GM21528 (cell line): ENCODE measurements around the gene CD2.
A peak's percentile ranks its signal among the peaks of the same experiment; 100 is the strongest.
"Not testable (repeated sequence)": the region's sequence is repeated elsewhere in the genome, so short reads cannot be mapped to it uniquely, and the experiment has no call there.

Experiments used
- ATAC-seq: cut with Tn5 transposase; IDR thresholded peaks from one replicate; pipeline ENCODE4 v1.9.1; 2021; ENCODE audit warnings: mild to moderate bottlenecking, moderate library complexity; ENCODE audit not compliant: unreplicated experiment, low FRiP score

The CD2 gene

DNA sequence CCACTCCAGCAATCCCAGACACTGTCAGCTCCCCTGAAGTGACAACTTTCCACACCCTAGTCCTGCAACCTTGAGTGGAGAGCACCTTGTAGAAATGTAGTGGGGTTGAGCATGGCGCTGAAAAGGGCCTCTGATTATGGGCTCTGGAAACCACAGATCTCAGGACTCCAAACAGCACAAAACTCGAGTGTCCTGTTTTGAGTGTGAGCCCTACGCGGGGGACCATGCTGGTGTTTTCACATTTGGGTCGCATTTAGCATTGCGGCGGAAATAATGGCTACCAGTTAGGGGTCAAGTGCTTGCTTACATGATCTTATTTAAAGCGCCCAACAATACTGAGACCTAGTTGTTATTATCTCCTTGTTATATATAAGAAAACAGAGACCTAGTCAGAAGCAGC lies 1.9 kb downstream of the CD2 start:
- not testable (repeated sequence) for ATAC-seq

DNA sequence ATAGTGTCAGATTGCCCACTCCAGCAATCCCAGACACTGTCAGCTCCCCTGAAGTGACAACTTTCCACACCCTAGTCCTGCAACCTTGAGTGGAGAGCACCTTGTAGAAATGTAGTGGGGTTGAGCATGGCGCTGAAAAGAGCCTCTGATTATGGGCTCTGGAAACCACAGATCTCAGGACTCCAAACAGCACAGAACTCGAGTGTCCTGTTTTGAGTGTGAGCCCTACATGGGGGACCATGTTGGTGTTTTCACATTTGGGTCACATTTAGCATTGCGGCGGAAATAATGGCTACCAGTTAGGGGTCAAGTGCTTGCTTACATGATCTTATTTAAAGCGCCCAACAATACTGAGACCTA lies 4.2 kb downstream of the CD2 start:
- not testable (repeated sequence) for ATAC-seq

DNA sequence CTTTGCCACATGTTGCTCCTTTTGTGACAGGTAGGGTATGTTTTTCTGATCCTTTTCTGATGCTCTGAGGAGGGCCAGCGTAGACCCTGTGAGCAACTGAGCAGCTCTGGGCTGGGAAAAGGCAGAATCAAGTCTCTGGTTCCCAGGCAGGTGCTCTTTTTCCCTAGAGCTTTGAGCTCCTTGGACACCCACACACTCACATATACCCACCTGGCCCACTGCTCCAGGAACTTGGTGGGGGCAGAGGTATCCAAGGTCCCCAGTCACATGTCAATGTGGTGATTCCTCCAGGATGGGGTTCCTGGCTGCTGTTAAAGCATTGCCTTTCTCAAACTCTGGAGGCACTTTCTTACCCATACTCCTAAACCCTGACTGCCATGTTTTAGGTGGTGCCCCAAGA lies 5.4 kb downstream of the CD2 start:
- no peak for ATAC-seq

DNA sequence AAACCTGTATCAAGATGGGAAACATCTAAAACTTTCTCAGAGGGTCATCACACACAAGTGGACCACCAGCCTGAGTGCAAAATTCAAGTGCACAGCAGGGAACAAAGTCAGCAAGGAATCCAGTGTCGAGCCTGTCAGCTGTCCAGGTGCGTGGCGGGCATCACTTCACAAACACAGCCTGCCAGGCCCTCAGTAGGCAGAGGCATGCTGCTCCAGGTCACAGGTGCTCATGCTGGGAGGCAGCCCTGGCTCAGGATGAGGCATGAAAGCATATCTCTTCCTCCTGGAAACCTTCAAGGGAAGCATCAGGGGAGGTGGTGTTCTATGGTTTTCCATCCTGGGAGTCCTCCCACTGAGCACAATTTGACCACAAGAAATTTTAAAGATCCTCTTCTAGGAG lies 6.3 kb downstream of the CD2 start:
- ATAC-seq = no peak

DNA sequence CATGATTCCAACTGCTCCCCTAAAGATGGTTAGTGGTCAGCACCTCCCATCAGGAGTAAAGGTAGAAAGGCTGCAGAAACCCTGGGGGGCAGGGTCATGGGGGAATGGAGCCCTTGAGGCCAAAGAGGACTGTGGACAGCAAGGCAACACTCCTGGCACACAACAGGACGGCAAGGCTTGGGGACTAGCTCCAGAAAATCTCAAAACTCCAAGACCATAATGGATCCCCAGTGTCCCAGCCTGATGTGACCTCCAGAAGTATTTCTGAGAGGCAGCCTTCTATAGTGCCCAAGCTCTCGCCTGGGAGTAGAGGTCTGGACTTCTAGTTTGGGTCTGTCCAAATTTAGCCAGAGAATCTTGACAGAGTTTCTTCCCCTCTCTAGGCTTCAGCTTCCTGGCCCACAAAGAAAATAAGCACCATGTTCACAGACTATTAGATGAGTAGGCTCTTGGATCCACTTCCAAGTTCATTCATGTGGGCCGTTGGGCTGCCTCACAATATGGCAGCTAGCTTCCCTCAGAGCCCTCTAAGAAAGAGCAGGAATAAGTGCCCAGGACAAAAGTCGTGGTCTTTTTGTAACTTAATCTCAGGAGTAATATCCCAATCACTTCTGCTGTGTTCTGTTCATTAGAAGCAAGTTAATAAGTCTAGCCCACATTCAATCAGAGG lies 6.9 kb downstream of the CD2 start:
- no peak for ATAC-seq

GRCh38 chr1:116762281-116762680 lies 8.1 kb downstream of the CD2 start:
- no peak for ATAC-seq

DNA sequence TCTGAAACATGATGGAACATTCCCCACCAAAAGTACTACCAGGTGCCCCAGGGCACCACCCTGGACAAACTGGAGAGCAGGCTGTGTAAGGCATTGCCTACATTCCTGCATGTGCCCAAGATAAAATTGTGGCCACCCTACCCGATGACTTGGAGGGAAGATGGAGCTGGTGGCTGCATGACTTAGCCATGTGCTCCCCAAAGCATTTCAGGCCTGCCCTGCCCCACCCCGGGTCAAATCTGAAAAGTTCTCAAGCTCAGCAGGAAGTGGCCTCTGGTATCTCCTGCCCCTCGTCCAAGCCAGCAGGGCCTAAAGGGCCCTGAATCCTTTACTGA lies 8.5 kb downstream of the CD2 start:
- no peak for ATAC-seq

- ATAC-seq = no peak
These were observed 9.0 kb downstream of the CD2 start for GRCh38 chr1:116763116-116763786.

DNA sequence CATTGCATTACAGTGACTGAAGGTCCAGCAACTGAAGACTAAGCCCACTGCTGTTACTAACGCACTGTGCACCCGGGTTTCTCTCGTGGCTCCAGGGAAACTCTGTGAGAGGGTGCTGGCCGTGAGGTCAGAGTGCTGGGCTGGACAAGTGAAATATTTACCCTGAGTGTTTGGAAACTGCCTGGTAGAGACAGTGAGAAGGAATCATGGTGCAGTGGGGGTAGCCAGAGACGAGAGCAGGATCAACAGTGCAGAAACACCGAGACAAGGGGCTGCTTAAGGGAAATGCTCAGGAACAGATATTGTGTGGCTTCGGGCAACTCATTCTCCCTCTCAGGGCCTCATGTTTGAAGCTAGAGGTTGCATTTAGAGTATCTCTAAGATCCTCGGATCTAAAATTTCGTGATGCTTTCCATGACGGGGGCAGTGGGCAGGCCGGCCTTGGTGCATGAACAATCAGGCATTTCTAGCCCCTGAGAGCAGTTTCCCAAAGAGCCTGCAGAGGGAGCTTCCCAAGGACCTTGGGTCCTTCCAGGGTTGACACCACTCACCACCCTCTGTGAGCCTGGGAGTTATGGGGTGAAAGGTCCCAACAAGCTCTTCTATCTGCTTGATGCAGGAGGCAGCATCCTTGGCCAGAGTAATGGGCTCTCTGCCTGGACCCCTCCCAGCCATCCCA lies 9.7 kb downstream of the CD2 start:
- no peak for ATAC-seq

- ATAC-seq = no peak
These were observed 10.3 kb downstream of the CD2 start for GRCh38 chr1:116764466-116764898.

GRCh38 chr1:116764906-116765862 lies 11.0 kb downstream of the CD2 start:
- ATAC-seq = no peak

DNA sequence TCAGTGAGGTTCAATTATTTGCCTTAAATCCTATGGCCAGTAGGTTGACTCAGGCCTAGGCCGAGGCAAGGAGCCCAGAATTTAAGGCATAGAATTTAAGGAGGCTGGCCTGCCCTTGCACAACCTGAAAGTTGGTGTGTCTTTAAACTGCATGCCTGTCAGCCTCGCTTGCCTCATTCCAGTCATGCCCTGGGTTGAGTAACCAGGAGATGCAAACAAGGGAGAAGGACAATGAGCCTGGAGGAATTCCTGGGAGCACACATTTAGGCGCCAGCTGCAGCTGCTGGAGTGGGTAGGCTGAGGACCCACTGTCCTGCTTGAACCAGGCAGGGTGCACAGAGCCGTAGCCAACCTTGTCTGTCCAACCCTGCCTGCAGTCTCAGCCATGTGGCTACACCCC lies 11.7 kb downstream of the CD2 start:
- ATAC-seq = no peak

DNA sequence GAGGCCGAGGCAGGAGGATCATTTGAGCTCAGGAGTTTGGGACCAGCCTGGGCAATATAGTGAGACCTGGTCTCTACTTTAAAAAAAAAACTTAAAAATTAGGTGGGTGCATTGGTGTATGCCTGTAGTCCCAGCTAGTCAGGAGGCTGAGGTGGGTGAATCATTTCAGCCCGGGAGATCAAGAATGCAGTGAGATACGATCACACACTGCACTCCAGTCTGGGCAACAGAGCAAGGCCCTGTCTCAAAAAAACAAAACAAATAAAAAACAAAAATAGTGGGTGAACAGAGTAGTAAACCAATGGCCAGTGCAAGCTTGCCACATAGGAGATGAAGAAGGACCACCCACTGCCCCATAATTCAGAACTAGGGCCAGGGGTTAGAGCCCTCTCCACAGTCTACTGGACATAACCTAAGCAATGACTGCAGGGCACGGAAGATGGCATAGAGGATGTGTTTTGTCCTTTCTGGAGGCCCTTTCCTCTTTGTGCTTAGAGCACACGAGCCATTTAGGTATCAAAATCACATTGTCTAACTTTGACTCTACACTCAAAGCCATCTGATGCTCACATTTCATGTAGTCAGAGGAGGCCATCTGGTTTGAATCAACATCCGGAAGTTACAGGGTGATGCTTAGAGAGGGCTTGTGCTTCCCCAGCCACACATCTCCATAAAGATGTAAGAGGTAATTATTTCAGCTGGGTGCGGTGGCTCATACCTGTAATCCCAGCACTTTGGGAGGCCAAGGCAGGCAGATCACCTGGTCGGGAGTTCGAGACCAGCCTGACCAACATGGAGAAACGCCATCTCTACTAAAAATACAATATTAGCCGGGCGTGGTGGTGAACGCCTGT lies 12.6 kb downstream of the CD2 start:
- ATAC-seq = no peak

- no peak for ATAC-seq
These were observed 13.7 kb downstream of the CD2 start for GRCh38 chr1:116767782-116768382.

DNA sequence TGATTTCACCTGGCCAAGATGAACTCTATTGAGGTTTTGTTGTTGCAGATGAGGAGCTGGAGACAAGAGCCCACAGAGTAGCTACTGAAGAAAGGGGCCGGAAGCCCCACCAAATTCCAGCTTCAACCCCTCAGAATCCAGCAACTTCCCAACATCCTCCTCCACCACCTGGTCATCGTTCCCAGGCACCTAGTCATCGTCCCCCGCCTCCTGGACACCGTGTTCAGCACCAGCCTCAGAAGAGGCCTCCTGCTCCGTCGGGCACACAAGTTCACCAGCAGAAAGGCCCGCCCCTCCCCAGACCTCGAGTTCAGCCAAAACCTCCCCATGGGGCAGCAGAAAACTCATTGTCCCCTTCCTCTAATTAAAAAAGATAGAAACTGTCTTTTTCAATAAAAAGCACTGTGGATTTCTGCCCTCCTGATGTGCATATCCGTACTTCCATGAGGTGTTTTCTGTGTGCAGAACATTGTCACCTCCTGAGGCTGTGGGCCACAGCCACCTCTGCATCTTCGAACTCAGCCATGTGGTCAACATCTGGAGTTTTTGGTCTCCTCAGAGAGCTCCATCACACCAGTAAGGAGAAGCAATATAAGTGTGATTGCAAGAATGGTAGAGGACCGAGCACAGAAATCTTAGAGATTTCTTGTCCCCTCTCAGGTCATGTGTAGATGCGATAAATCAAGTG lies 14.3 kb downstream of the CD2 start:
- no peak for ATAC-seq

GRCh38 chr1:116769104-116769452 lies 14.8 kb downstream of the CD2 start:
- ATAC-seq = peak; percentile 25

- peak; percentile 82 for ATAC-seq
These were observed 15.3 kb downstream of the CD2 start for GRCh38 chr1:116769561-116769977.

DNA sequence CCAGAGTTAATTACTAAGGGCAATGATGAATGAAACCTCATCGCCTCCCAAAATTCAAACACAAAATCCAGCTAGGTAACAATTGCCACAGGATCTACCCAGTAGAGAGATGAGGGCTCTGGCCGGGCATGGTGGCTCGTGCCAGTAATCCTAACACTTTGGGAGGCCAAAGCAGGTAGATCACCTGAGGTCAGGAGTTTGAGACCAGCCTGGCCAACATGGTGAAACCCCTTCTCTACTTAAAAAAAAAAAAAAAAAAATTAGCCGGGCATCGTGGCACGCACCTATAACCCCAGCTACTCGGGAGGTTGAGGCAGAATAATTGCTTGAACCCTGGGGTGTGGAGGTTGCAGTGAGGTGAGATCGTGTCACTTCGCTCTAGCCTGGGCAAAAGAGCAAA lies 15.8 kb downstream of the CD2 start:
- ATAC-seq = no peak

DNA sequence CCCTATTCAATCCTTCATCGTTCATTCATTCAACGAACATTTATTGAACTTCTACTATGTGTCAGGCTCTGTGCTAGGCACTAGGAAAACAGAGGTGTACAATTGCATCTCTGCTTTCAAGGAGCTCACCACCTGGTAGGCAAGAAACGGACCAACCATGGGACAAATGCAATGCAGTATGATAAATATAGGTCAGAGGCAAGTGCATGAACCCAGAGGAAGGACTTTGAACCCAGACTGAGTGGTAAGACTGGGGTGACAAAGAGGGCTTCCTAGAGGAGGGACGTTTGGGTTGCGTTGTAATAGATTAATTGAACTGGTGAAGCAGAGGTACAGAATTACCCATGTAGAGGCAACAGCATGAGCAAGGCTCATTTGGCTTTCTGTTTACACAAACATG lies 16.4 kb downstream of the CD2 start:
- no peak for ATAC-seq
